ENCODE measurements around the gene LRRC4C.

LRRC4C gene

GRCh38 chr11:40291329-40291728 lies 1168.1 kb downstream of the LRRC4C start:
- TF ChIP-seq CTCF (IDR thresholded peaks at IDR 0.05; ENCODE audit: insufficient read depth, missing control alignments), result no peak
- DNase-seq (ENCODE audit: insufficient read length, low spot score) (no peak), FAIRE-seq (no peak)

GRCh38 chr11:40290171-40290631 lies 1169.3 kb downstream of the LRRC4C start:
- DNase-seq (ENCODE audit: insufficient read length, low spot score) (no peak), FAIRE-seq (no peak)
- TF ChIP-seq CTCF (IDR thresholded peaks at IDR 0.05; ENCODE audit: insufficient read depth, missing control alignments), result no peak

GRCh38 chr11:40289370-40289769 lies 1170.1 kb downstream of the LRRC4C start:
- DNase-seq (ENCODE audit: insufficient read length, low spot score) (no peak), FAIRE-seq (no peak)
- TF ChIP-seq CTCF (IDR thresholded peaks at IDR 0.05; ENCODE audit: insufficient read depth, missing control alignments), result no peak

GRCh38 chr11:40287916-40288803 lies 1171.3 kb downstream of the LRRC4C start:
- no peak for TF ChIP-seq CTCF (IDR thresholded peaks at IDR 0.05; ENCODE audit: insufficient read depth, missing control alignments)
- DNase-seq (ENCODE audit: insufficient read length, low spot score) (no peak), FAIRE-seq (no peak)

- FAIRE-seq, result no peak
- TF ChIP-seq CTCF (IDR thresholded peaks at IDR 0.05; ENCODE audit: insufficient read depth, missing control alignments), result no peak
Observed at GRCh38 chr11:40286137-40286536, 1173.3 kb downstream of the LRRC4C start.

GRCh38 chr11:40285558-40285957 lies 1173.9 kb downstream of the LRRC4C start:
- no peak for DNase-seq (ENCODE audit: insufficient read length, low spot score)
- TF ChIP-seq CTCF (IDR thresholded peaks at IDR 0.05; ENCODE audit: insufficient read depth, missing control alignments), result no peak
- no peak for FAIRE-seq

More at GRCh38 chr11:40286137-40286536, 1173.3 kb downstream of the LRRC4C start:
- no peak for DNase-seq (ENCODE audit: insufficient read length, low spot score)

- FAIRE-seq (no peak), DNase-seq (ENCODE audit: insufficient read length, low spot score) (no peak)
- no peak for TF ChIP-seq CTCF (IDR thresholded peaks at IDR 0.05; ENCODE audit: insufficient read depth, missing control alignments)
Observed at GRCh38 chr11:40281052-40281580, 1178.3 kb downstream of the LRRC4C start.

Data from D721Med (cell line).